ENCODE results near the gene CHAF1B. TPM values are rescaled to one million over a fixed set of nuclear protein-coding genes. Genes with fewer than 3 reads are reported as not detected.
A peak's percentile ranks its signal among the peaks of the same experiment; 100 is the strongest.

The CHAF1B gene
- total RNA-seq, 2 donors from 2014 or later = 4.2 to 6.3 TPM

DNA sequence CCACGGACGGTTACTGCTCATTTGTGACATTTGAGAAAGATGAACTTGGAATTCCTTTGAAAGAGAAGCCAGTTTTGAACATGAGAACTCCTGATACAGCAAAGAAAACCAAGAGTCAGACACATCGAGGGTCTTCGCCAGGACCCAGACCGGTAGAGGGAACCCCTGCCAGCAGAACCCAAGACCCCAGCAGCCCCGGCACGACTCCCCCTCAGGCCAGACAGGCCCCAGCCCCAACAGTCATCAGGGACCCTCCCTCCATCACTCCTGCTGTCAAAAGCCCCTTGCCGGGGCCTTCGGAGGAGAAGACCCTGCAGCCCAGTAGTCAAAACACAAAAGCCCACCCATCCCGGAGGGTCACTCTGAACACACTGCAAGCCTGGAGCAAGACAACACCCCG is 27.7 kb downstream of the CHAF1B start:
- Histone ChIP-seq H3K4me1 (no peaks in the 10 kb centered on the region), H3K36me3 (replicated peaks in 1 of 2; ENCODE audit: insufficient read depth in 1 of 2, low read depth in 2 of 2) (peaks cover 0 to 2% of the 10 kb centered on the region in 2 donors), H3K9me3 (no peaks in the 10 kb centered on the region), H3K4me3 (no peak overlapping the region), H3K27me3 (no peaks in the 10 kb centered on the region), H3K27ac (no peak overlapping the region)
- TF ChIP-seq POLR2A (IDR thresholded peaks at IDR 0.05) (no peak), CTCF (IDR thresholded peaks at IDR 0.05) (no peak)
- intact Hi-C loops (cut with DNase I) = no loop called here
- ATAC-seq (no peak), DNase-seq (no peak)
- 92 to 93% methylated on average over 8 to 9 of the region's 11 CpGs for WGBS, 2 donors

- Histone ChIP-seq H3K4me3 (no peak overlapping the region), H3K27ac (no peak overlapping the region), H3K9me3 (no peaks in the 10 kb centered on the region), H3K4me1 (peaks cover 6% of the 10 kb centered on the region), H3K36me3 (replicated peaks in 1 of 2; ENCODE audit: insufficient read depth in 1 of 2, low read depth in 2 of 2) (peaks cover 0 to 2% of the 10 kb centered on the region in 2 donors), H3K27me3 (no peaks in the 10 kb centered on the region)
- ATAC-seq (no peak), DNase-seq (no peak)
- intact Hi-C loops (cut with DNase I) = no loop called here
- TF ChIP-seq CTCF (IDR thresholded peaks at IDR 0.05) (no peak), POLR2A (IDR thresholded peaks at IDR 0.05) (no peak)
- 82 to 93% methylated on average over 6 of the region's 6 CpGs for WGBS, 2 donors
Observed at GRCh38 chr21:36415375-36415774, 30.2 kb downstream of the CHAF1B start.

- peaks cover 15% of the 10 kb centered on the region for H3K4me1 ChIP-seq
- no peaks in the 10 kb centered on the region for H3K9me3 ChIP-seq
- WGBS, 2 donors = 78 to 86% methylated on average over 14 of the region's 14 CpGs
- H3K27me3 ChIP-seq = no peaks in the 10 kb centered on the region
- no peak for DNase-seq
- no peak overlapping the region for H3K4me3 ChIP-seq
- no peak overlapping the region for H3K27ac ChIP-seq
- intact Hi-C loops (cut with DNase I) = no loop called here
- TF ChIP-seq POLR2A (IDR thresholded peaks at IDR 0.05) (no peak), CTCF (IDR thresholded peaks at IDR 0.05) (no peak)
- H3K36me3 ChIP-seq (replicated peaks in 1 of 2; ENCODE audit: insufficient read depth in 1 of 2, low read depth in 2 of 2) = no peaks in the 10 kb centered on the region
- ATAC-seq = no peak
Observed at GRCh38 chr21:36419241-36419640, 34.0 kb downstream of the CHAF1B start.

GRCh38 chr21:36419996-36420395 is 34.8 kb downstream of the CHAF1B start:
- ATAC-seq = peak; percentile 94
- Histone ChIP-seq H3K27ac (no peak overlapping the region), H3K36me3 (replicated peaks in 1 of 2; ENCODE audit: insufficient read depth in 1 of 2, low read depth in 2 of 2) (no peaks in the 10 kb centered on the region), H3K9me3 (no peaks in the 10 kb centered on the region), H3K27me3 (no peaks in the 10 kb centered on the region), H3K4me3 (no peak overlapping the region), H3K4me1 (peaks cover 15% of the 10 kb centered on the region)
- no peak for TF ChIP-seq POLR2A (IDR thresholded peaks at IDR 0.05)
- peak; percentile 53 to 91 (median 83) for TF ChIP-seq CTCF (IDR thresholded peaks at IDR 0.05)
- peak; percentile 83 to 90 (median 86) for DNase-seq
- 1 to 9% methylated on average over 8 of the region's 8 CpGs for WGBS, 2 donors
- intact Hi-C loops (cut with DNase I) = loop anchor here (5.0 kb wide), 1 partner anchor 172 kb away; no protein-coding TSS in a partner anchor

- H3K27ac ChIP-seq = no peak overlapping the region
- H3K36me3 ChIP-seq (replicated peaks in 1 of 2; ENCODE audit: insufficient read depth in 1 of 2, low read depth in 2 of 2) = no peaks in the 10 kb centered on the region
- intact Hi-C loops (cut with DNase I) = loop anchor here (5.0 kb wide), 1 partner anchor 172 kb away; no protein-coding TSS in a partner anchor
- ATAC-seq (no peak), DNase-seq (no peak)
- no peak for TF ChIP-seq POLR2A (IDR thresholded peaks at IDR 0.05)
- no peak for TF ChIP-seq CTCF (IDR thresholded peaks at IDR 0.05)
- no peaks in the 10 kb centered on the region for H3K27me3 ChIP-seq
- 77 to 89% methylated on average over 12 to 18 of the region's 18 CpGs for WGBS, 2 donors
- no peaks in the 10 kb centered on the region for H3K9me3 ChIP-seq
- no peak overlapping the region for H3K4me3 ChIP-seq
- H3K4me1 ChIP-seq = peaks cover 15% of the 10 kb centered on the region
Observed at GRCh38 chr21:36420571-36421339, 35.6 kb downstream of the CHAF1B start.

Measured in body of pancreas (tissue), 4 donors.